ENCODE results near the gene LZTFL1.

The LZTFL1 gene

GRCh38 chr3:45807681-45808540, 34.0 kb downstream of the LZTFL1 start:
- no peak for DNase-seq (ENCODE audit: low spot score)

GRCh38 chr3:45807133-45807532, 34.8 kb downstream of the LZTFL1 start:
- DNase-seq (ENCODE audit: low spot score): no peak

GRCh38 chr3:45806072-45806471, 35.8 kb downstream of the LZTFL1 start:
- DNase-seq (ENCODE audit: low spot score): no peak

GRCh38 chr3:45803252-45803935, 38.5 kb downstream of the LZTFL1 start:
- no peak for DNase-seq (ENCODE audit: low spot score)

- DNase-seq (ENCODE audit: low spot score): no peak
Observed at GRCh38 chr3:45802146-45802545, 39.8 kb downstream of the LZTFL1 start.

- DNase-seq (ENCODE audit: low spot score): no peak
Observed at GRCh38 chr3:45800611-45801010, 41.3 kb downstream of the LZTFL1 start.

GRCh38 chr3:45799586-45799985, 42.3 kb downstream of the LZTFL1 start:
- DNase-seq (ENCODE audit: low spot score): no peak

GRCh38 chr3:45798034-45798433, 43.9 kb downstream of the LZTFL1 start:
- DNase-seq (ENCODE audit: low spot score): no peak

- no peak for DNase-seq (ENCODE audit: low spot score)
Observed at GRCh38 chr3:45796902-45797637, 44.8 kb downstream of the LZTFL1 start.

GRCh38 chr3:45795882-45796765, 45.8 kb downstream of the LZTFL1 start, which contains the start of gene SLC6A20:
Gene SLC6A20, minus strand, starts transcription at chr3:45796536. Its CDS starts 117 bp downstream, at chr3:45796419.
- DNase-seq (ENCODE audit: low spot score): peak; percentile 41

- DNase-seq (ENCODE audit: low spot score): no peak
Observed at GRCh38 chr3:45795509-45795881, 46.4 kb downstream of the LZTFL1 start.

GRCh38 chr3:45794660-45795059, 47.3 kb downstream of the LZTFL1 start:
- no peak for DNase-seq (ENCODE audit: low spot score)

- no peak for DNase-seq (ENCODE audit: low spot score)
Observed at GRCh38 chr3:45794177-45794560, 47.8 kb downstream of the LZTFL1 start.

- DNase-seq (ENCODE audit: low spot score): no peak
Observed at GRCh38 chr3:45793482-45794176, 48.3 kb downstream of the LZTFL1 start.

GRCh38 chr3:45792516-45793172, 49.3 kb downstream of the LZTFL1 start:
- no peak for DNase-seq (ENCODE audit: low spot score)

GRCh38 chr3:45792036-45792435, 49.9 kb downstream of the LZTFL1 start:
- no peak for DNase-seq (ENCODE audit: low spot score)

- DNase-seq (ENCODE audit: low spot score): no peak
Observed at GRCh38 chr3:45790596-45790995, 51.3 kb downstream of the LZTFL1 start.

- DNase-seq (ENCODE audit: low spot score): no peak
Observed at GRCh38 chr3:45789235-45789812, 52.6 kb downstream of the LZTFL1 start.

GRCh38 chr3:45787551-45787950, 54.4 kb downstream of the LZTFL1 start:
- DNase-seq (ENCODE audit: low spot score): no peak

All from HuH-7 (cell line).